ENCODE data around the gene RNF181.
"Not testable (repeated sequence)": the region's sequence is repeated elsewhere in the genome, so short reads cannot be mapped to it uniquely, and the experiment has no call there.

Gene RNF181

DNA sequence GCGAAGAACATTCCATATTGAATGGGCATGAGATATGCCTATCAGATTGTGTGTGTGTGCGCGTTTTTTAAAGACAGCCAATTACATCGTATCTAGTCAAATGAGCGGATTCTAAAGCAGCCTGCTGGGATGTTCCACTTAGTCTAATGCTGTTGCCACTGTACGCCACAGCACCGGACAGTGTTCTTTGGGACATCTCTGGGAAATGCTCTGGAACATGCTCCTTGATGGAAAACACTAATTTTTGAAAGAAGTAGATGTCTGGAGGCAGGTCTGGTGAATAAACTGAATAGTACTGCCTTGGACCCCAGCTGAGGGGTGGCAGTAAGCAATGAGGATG lies 10.5 kb downstream of the RNF181 start:
- TF ChIP-seq, protein P1, sequence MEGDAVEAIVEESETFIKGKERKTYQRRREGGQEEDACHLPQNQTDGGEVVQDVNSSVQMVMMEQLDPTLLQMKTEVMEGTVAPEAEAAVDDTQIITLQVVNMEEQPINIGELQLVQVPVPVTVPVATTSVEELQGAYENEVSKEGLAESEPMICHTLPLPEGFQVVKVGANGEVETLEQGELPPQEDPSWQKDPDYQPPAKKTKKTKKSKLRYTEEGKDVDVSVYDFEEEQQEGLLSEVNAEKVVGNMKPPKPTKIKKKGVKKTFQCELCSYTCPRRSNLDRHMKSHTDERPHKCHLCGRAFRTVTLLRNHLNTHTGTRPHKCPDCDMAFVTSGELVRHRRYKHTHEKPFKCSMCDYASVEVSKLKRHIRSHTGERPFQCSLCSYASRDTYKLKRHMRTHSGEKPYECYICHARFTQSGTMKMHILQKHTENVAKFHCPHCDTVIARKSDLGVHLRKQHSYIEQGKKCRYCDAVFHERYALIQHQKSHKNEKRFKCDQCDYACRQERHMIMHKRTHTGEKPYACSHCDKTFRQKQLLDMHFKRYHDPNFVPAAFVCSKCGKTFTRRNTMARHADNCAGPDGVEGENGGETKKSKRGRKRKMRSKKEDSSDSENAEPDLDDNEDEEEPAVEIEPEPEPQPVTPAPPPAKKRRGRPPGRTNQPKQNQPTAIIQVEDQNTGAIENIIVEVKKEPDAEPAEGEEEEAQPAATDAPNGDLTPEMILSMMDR (IDR thresholded peaks at IDR 0.05; ENCODE audit: control insufficient read depth, extremely low read depth, insufficient read depth) = no peak
- DNase-seq (ENCODE audit: low read depth) = no peak
- H3K4me3 ChIP-seq (ENCODE audit: low read depth, low read length) = no peak overlapping the region

DNA sequence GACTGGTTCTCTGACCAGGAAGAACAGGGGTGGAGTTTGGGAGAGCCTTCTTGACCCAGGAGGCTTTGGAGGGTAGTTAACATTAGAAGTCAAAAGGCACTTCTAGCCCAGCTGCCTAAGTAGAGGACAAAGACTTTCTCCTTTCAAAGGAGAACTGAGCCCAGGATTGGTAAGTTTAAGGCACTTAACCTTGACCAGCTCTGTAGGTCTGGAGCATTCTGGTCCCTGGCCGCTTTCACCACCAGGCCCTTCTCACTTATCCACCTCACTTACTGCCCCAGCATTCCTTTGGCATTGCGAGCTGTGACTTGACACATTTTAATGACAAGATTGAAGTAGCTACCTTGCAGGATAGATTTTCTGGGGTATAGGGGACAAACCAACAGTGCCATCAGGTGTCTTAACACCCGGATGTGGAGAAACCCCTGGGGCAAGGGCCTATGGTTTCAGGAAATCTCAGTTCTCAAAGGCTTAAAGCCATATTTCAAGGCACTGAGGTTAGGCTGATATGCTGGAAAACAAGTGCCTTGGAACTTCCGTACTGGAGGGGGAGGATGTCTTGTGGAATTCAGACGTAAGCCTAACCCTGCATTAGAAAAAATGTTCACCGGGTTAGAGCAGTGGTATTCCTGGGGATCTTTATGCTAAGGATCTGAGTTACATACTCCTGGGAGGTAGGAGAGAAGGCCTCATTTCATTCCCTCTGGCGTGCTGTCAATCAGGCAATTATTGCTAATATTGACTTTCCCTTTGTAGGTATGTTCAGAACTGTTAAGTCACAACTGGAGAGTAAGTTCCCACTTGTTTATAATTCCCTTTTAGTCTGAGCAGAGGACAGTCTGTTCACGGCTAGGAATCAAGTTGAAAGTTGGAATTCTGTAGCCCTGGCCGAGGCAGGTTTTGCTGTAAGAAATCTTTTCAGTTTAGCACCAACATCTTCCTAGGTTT lies 12.0 kb downstream of the RNF181 start:
- TF ChIP-seq, protein P1 (IDR thresholded peaks at IDR 0.05; ENCODE audit: control insufficient read depth, extremely low read depth, insufficient read depth) = no peak
- DNase-seq (ENCODE audit: low read depth) = no peak
- H3K4me3 ChIP-seq (ENCODE audit: low read depth, low read length) = no peak overlapping the region

DNA sequence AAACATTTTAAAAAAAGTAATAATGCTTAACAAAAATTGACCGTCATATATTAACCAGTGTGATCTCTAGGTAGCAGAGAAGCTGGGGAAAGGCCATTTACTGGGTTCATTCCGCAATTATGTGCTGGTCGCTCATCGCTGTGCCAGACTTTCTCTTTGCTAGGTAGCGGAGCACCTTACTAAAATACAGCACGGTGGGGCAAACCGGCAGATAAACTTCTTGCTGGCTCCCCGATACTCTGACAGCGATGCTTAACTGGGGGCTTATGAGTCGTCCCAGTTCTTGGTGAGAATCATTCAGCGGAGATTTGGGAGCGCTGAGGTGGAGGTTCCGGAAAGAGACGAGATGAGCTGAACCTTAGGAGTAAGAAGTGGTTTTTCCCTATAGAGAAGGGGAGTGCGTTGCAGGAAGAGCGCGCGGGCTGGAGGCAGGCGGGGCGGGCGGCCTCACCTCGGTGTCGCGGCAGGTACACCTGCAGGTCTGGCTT lies 15.7 kb downstream of the RNF181 start:
- no peak for DNase-seq (ENCODE audit: low read depth)
- TF ChIP-seq, protein P1 (IDR thresholded peaks at IDR 0.05; ENCODE audit: control insufficient read depth, extremely low read depth, insufficient read depth) = no peak

DNA sequence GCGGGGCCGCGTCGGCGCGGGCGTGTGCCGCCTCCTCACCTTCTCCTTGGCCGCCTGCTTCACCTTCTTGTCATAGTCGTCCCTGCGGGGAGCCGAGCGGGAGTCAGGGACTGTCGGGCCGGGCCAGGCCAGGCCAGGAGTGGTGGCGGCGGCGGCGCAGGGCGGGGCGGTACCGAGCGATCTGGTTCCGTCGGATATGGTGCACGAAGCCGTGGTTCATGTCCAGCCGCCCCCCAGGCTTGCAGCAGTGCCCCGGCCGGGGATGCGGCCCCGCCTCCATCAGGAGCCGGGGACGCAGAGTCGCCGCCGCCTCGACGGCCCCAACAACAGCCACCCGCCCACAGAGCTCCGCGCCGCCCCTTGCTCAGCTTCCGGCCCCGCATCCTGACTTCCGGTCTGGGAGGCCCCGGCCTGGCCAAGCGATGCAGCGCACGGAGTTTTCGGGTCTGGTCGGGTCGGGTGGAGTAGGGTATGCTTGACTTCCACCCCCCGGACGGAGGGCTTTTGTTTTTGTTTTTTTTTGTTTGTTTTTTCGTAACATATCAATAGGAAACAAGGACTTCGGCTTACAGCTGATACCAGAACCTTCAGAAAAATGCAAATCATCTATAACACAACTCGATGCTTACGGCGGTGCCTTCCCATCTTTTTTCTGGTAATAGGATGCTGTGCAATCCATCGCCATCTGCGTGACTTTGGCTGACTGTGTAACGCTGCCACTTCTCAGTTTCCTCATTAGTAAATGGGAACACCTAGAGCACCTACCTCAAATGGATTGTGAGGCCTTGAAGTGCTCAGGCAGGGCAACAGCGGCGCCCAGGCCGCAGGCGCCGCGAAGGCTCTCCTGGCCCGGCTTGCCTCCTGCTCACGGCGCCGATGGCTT lies 16.4 kb downstream of the RNF181 start, which contains the start of gene C2orf68:
Gene C2orf68, minus strand, starts transcription at position 362 of the 883 bp plus-strand sequence. Its CDS starts 82 bp downstream, at position 280.
- peak within 1 kb of the TSS; percentile 66 for H3K4me3 ChIP-seq (ENCODE audit: low read depth, low read length)
- DNase-seq (ENCODE audit: low read depth) = no peak
- TF ChIP-seq, protein P1 (IDR thresholded peaks at IDR 0.05; ENCODE audit: control insufficient read depth, extremely low read depth, insufficient read depth) = no peak

More for the DNA sequence above, 15.7 kb downstream of the RNF181 start:
- H3K4me3 ChIP-seq (ENCODE audit: low read depth, low read length) = peak overlapping the region; percentile 66

DNA sequence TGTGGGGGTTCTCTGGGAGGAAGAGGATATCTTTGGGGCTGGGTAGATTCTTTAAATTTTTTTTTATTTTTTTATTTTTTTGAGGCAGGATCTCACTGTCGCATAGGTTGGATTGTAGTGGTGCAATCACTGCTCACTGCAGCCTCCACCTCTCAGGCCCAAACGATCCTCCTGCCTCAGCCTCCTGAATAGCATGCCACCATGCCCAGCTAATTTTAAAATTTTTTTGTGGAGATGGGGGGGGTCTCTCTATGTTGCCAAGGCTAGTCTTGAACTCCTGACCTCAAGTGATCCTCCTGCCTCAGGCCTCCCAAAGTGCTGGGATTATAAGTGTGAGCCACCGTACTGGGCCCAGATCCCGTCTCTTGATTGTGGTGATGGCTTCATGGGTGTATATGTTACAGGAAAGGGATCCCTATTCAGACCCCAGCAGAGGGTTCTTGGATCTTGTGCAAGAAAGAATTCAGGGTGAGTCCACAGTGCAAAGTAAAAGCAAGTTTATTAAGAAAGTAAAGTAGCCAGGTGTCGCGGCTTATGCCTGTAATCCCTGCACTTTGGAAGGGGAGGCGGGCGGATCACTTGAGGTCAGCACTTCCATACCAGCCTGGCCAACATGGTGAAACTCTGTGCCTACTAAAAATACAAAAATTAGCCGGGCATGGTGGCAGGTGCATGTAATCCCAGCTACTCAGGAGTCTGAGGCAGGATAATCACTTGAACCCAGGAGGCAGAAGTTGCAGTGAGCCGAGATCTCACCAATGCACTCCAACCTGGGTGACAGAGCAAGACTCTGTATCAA lies 18.4 kb downstream of the RNF181 start:
- no peak overlapping the region for H3K4me3 ChIP-seq (ENCODE audit: low read depth, low read length)
- TF ChIP-seq, protein P1 (IDR thresholded peaks at IDR 0.05; ENCODE audit: control insufficient read depth, extremely low read depth, insufficient read depth) = no peak
- no peak for DNase-seq (ENCODE audit: low read depth)

DNA sequence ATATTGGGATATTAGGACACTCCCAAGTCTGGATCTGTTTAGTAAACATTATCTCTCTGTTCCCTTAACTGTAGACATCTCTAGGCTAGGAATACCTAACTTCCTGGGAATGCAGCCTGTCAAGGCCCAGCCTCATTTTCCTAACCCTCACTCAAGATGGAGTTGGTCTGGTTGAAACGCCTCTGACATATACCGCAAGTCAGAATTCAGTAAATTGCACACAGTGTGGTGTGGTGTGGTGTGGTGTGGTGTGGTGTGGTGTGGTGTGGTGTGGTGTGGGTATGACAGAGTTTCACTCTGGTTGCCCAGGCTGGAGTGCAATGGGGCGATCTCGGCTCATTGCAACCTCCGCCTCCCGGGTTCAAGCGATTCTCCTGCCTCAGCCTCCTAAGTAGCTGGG lies 19.2 kb downstream of the RNF181 start:
- H3K4me3 ChIP-seq (ENCODE audit: low read depth, low read length); DNase-seq (ENCODE audit: low read depth): not testable (repeated sequence)
